B cell (primary cell): ENCODE data around the gene CTIF. TPM values are rescaled to one million over a fixed set of nuclear protein-coding genes. Genes with fewer than 3 reads are reported as not detected.

Source experiments
- ATAC-seq: fragments of 200-7000 bp; cut with Tn5 transposase; one replicate; pipeline ENCODE4 v1.10.0; 2021; ENCODE audit warnings: low read depth, mild to moderate bottlenecking, moderate number of reproducible peaks, moderate library complexity
- CTCF ChIA-PET: fragments of 350-600 bp; sonication (Branson Sonifier 250); formaldehyde crosslinking; loops from one replicate; lab custom pipeline; 2021; ENCODE audit warnings: antibody characterized with exemption, inconsistent platforms; lab: Charles Lee
- POLR2A ChIA-PET: fragments of 350-600 bp; sonication (Branson Sonifier 250); formaldehyde crosslinking; loops from one replicate; lab custom pipeline; 2021; ENCODE audit warnings: antibody characterized with exemption; lab: Charles Lee
- DNase-seq: peaks from one replicate; pipeline ENCODE4 v3.0.0; 2013
- H2AFZ ChIP-seq: 2 replicates; pipeline ENCODE4 v1.6.1; 2012; ENCODE audit warnings: mild to moderate bottlenecking, low read depth, low read length; ENCODE audit not compliant: insufficient read depth, poor library complexity, severe bottlenecking
- H3K27ac ChIP-seq, 2 donors: 1 replicate in 1 of 2; 2 replicates in 1 of 2; pipeline ENCODE4 v1.5.1; 2012 to 2013; ENCODE audit warnings: low read length in 2 of 2, mild to moderate bottlenecking in 2 of 2, moderate library complexity in 1 of 2
- H3K27me3 ChIP-seq, 4 experiments: fragments of 200-600 bp in 1 of 4; sonication (generic) in 1 of 4; replicated peaks in 1 of 4; 1 replicate in 2 of 4; 2 replicates in 2 of 4; pipeline versions ENCODE4 v1.6.1 to v1.7.0; 2013 to 2016; ENCODE audit warnings: low read length in 3 of 4, mild to moderate bottlenecking in 2 of 4, mixed read lengths in 1 of 4, moderate library complexity in 1 of 4; ENCODE audit not compliant: insufficient read depth in 4 of 4, control insufficient read depth in 3 of 4; ENCODE audit errors: control extremely low read depth in 1 of 4
- H3K36me3 ChIP-seq, 2 experiments: replicated peaks in 1 of 2; 1 replicate in 1 of 2; 2 replicates in 1 of 2; pipeline versions ENCODE4 v1.6.1 to v1.7.1; 2013; ENCODE audit warnings: low read length in 1 of 2; ENCODE audit not compliant: insufficient read depth in 2 of 2, control insufficient read depth in 1 of 2; ENCODE audit errors: control extremely low read depth in 1 of 2, extremely low read depth in 1 of 2
- H3K4me1 ChIP-seq, 2 donors: fragments of 200-600 bp in 1 of 2; sonication (generic) in 1 of 2; 1 replicate in 1 of 2; 2 replicates in 1 of 2; pipeline versions ENCODE4 v1.5.1 to v1.6.1; 2013 to 2017; ENCODE audit warnings: low read length in 2 of 2; ENCODE audit not compliant: control insufficient read depth in 2 of 2, insufficient read depth in 2 of 2
- H3K4me2 ChIP-seq: replicated peaks from 2 replicates; pipeline ENCODE3; 2012; ENCODE audit warnings: mild to moderate bottlenecking, low read depth, low read length; ENCODE audit not compliant: poor library complexity, severe bottlenecking
- H3K4me3 ChIP-seq, 5 experiments: fragments of 200-600 bp in 1 of 5; sonication (generic) in 1 of 5; 1 replicate in 3 of 5; 2 replicates in 2 of 5; pipeline versions ENCODE4 v1.5.1 to v1.7.0; 2011 to 2016; ENCODE audit warnings: low read length in 4 of 5, mild to moderate bottlenecking in 4 of 5, low read depth in 2 of 5, control low read depth in 1 of 5, moderate library complexity in 1 of 5; ENCODE audit not compliant: insufficient read depth in 1 of 5; ENCODE audit errors: control extremely low read depth in 1 of 5, extremely low read depth in 1 of 5
- H3K79me2 ChIP-seq: fragments of 200-600 bp; sonication (generic); one replicate; pipeline ENCODE4 v1.6.0; 2016; ENCODE audit warnings: low read length; ENCODE audit not compliant: control insufficient read depth, insufficient read depth
- H3K9ac ChIP-seq: fragments of 200-600 bp; sonication (generic); 2 replicates; pipeline ENCODE4 v1.6.1; 2017; ENCODE audit warnings: mild to moderate bottlenecking, low read length, moderate library complexity
- H3K9me3 ChIP-seq, 3 donors: one replicate each; pipeline versions ENCODE4 v1.6.1 to v1.7.1; 2013; ENCODE audit warnings: low read length in 2 of 3; ENCODE audit not compliant: control insufficient read depth in 2 of 3, insufficient read depth in 1 of 3; ENCODE audit errors: control extremely low read depth in 1 of 3
- H4K20me1 ChIP-seq: 2 replicates; pipeline ENCODE4 v1.6.0; 2012; ENCODE audit warnings: mild to moderate bottlenecking, low read length; ENCODE audit not compliant: insufficient read depth, control insufficient read depth, poor library complexity, severe bottlenecking
- H3K27ac Mint-ChIP-seq: one replicate; pipeline ENCODE4 v1.8.0; 2021; ENCODE audit warnings: mixed read lengths
- H3K27me3 Mint-ChIP-seq: one replicate; pipeline ENCODE4 v1.8.0; 2021; ENCODE audit warnings: mixed read lengths
- H3K4me1 Mint-ChIP-seq: one replicate; pipeline ENCODE4 v1.8.0; 2021; ENCODE audit warnings: mixed read lengths
- H3K4me3 Mint-ChIP-seq: one replicate; pipeline ENCODE4 v1.8.0; 2021; ENCODE audit warnings: mixed read lengths
- H3K9me3 Mint-ChIP-seq: one replicate; pipeline ENCODE4 v1.8.0; 2022; ENCODE audit warnings: mixed read lengths; ENCODE audit not compliant: insufficient read depth
- EZH2 ChIP-seq: IDR thresholded peaks from 2 replicates; pipeline ENCODE4 v1.6.1; 2012; ENCODE audit warnings: borderline replicate concordance, low read depth, mild to moderate bottlenecking, moderate library complexity, low read length; ENCODE audit not compliant: insufficient read depth, poor library complexity, severe bottlenecking
- WGBS: methylation state at CpG from one replicate; pipeline ENCODE4 v1.1.5; 2013; ENCODE audit warnings: missing lambda C conversion rate; ENCODE audit not compliant: insufficient coverage; 5-methylcytosine and 5-hydroxymethylcytosine counted together
- intact Hi-C: fragments of 100-400 bp; cut with micrococcal nuclease; formaldehyde crosslinking; loops from one replicate; pipeline ENCODE4 v1.10.0; 2022
- polyA plus RNA-seq: library from polyadenylated mRNA; depleted of rRNA; stranded (reverse); fragments of >200 nt; gene quantifications from 2 replicates; pipeline ENCODE4 v1.2.3, GENCODE V29; 2012
- total RNA-seq, 2 donors: library from RNA; stranded (reverse); fragments of 120-200 nt in 1 of 2; gene quantifications; 1 replicate in 1 of 2; 2 replicates in 1 of 2; pipeline versions ENCODE4 v1.2.3 to v1.2.4, GENCODE V29; 2013 to 2022
- TF ChIP-seq, protein P1 (sequence below): fragments of 200-600 bp; IDR thresholded peaks from one replicate; pipeline ENCODE4 v1.8.0; 2022; ENCODE audit warnings: antibody characterized with exemption, mild to moderate bottlenecking

CTIF gene
- total and polyA plus RNA-seq, 2 donors (not counting 1 experiment from before 2014, with no cell fraction given), result 3.6 to 16.2 TPM

DNA sequence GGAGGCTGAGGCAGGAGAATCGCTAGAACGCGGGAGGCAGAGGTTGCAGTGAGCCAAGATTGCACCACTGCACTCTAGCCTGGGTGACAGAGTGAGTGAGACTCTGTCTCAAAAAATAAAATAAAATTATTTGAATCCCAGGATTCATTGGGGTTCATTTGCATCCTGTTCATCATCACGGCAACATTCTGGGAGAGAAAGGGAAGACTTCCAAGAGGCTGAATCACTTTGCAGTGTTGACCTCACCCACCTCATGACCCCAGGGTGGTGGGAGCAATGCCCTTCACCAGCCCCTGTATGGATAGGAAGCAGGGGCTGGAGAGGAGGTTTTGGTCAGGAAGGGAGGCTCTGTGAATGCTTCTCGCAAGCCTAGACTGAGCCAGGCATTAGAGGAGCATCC lies 195.6 kb downstream of the CTIF start:
- CTCF ChIA-PET, result interaction anchor here (0.8 kb wide), 1 partner anchor 306 kb away, joined by 4 read pairs; no protein-coding TSS in a partner anchor
- no peak overlapping the region for H3K4me2 ChIP-seq
- Mint-ChIP-seq H3K9me3 (no peaks in the 10 kb centered on the region), H3K4me1 (peaks cover 4% of the 10 kb centered on the region), H3K27me3 (no peaks in the 10 kb centered on the region), H3K4me3 (no peak overlapping the region), H3K27ac (no peak overlapping the region)
- no peaks in the 10 kb centered on the region for H3K4me1 ChIP-seq
- H4K20me1 ChIP-seq, result no peaks in the 10 kb centered on the region
- H3K9me3 ChIP-seq, result no peaks in the 10 kb centered on the region
- WGBS, result 100% methylated on average over 3 of the region's 5 CpGs
- DNase-seq, result no peak
- intact Hi-C loops, result no loop called here
- no peak overlapping the region for H3K9ac ChIP-seq
- H2AFZ ChIP-seq, result no peak overlapping the region
- no peak for TF ChIP-seq EZH2
- TF ChIP-seq, protein P1, sequence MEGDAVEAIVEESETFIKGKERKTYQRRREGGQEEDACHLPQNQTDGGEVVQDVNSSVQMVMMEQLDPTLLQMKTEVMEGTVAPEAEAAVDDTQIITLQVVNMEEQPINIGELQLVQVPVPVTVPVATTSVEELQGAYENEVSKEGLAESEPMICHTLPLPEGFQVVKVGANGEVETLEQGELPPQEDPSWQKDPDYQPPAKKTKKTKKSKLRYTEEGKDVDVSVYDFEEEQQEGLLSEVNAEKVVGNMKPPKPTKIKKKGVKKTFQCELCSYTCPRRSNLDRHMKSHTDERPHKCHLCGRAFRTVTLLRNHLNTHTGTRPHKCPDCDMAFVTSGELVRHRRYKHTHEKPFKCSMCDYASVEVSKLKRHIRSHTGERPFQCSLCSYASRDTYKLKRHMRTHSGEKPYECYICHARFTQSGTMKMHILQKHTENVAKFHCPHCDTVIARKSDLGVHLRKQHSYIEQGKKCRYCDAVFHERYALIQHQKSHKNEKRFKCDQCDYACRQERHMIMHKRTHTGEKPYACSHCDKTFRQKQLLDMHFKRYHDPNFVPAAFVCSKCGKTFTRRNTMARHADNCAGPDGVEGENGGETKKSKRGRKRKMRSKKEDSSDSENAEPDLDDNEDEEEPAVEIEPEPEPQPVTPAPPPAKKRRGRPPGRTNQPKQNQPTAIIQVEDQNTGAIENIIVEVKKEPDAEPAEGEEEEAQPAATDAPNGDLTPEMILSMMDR, result no peak
- POLR2A ChIA-PET, result no interaction called here
- no peaks in the 10 kb centered on the region for H3K79me2 ChIP-seq
- no peaks in the 10 kb centered on the region for H3K36me3 ChIP-seq
- H3K27me3 ChIP-seq, result no peaks in the 10 kb centered on the region
- no peak overlapping the region for H3K4me3 ChIP-seq
- ATAC-seq, result no peak
- H3K27ac ChIP-seq, result no peak overlapping the region

DNA sequence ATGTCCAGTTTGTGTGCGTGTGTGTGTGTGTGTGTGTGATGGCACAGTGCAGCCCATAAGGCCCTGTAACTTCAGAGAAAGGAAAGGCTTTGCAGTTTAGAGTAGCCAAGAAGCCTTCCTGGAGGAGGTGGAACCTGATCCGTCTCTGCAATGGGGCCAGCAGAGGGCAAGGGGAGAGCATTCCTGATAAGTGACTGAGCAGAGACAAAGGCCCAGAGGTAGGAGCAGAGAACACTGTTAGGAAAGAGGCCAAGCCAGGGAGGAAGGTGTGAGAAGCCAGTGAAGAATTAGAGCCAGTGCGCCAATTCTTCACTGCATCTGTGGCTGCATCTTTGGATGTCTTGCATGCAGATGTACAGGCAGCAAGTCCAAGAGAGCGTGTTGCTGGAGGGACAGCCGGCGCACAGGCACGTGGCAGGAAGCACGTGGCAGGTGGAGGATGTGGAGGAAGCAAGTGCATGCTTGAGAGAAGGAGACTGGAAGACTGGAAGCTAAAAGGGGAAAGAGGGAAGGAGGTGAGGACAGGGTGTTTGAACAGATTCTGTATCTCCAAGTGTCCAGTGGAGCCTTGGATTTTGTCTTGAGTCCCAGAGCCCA lies 196.3 kb downstream of the CTIF start:
- H3K9me3 Mint-ChIP-seq, result no peaks in the 10 kb centered on the region
- no peaks in the 10 kb centered on the region for H3K79me2 ChIP-seq
- no peak for TF ChIP-seq EZH2
- TF ChIP-seq, protein P1, result no peak
- no peaks in the 10 kb centered on the region for H3K27me3 Mint-ChIP-seq
- no peak overlapping the region for H3K4me3 ChIP-seq
- H3K36me3 ChIP-seq, result no peaks in the 10 kb centered on the region
- no peaks in the 10 kb centered on the region for H3K27me3 ChIP-seq
- no peak overlapping the region for H3K27ac Mint-ChIP-seq
- no peak overlapping the region for H3K27ac ChIP-seq
- no peak overlapping the region for H3K4me2 ChIP-seq
- intact Hi-C loops, result no loop called here
- H3K4me1 ChIP-seq, result no peaks in the 10 kb centered on the region
- H4K20me1 ChIP-seq, result no peaks in the 10 kb centered on the region
- DNase-seq (no peak), ATAC-seq (no peak)
- H3K4me3 Mint-ChIP-seq, result no peak overlapping the region
- CTCF ChIA-PET, result no interaction called here
- WGBS, result 36% methylated on average over 8 of the region's 8 CpGs
- H3K9me3 ChIP-seq, result no peaks in the 10 kb centered on the region
- H3K9ac ChIP-seq, result no peak overlapping the region
- H3K4me1 Mint-ChIP-seq, result peaks cover 4% of the 10 kb centered on the region
- no peak overlapping the region for H2AFZ ChIP-seq
- POLR2A ChIA-PET, result no interaction called here
